Measurements from ENCODE around the gene CSNK2A3. TPM values are rescaled to one million over a fixed set of nuclear protein-coding genes. Genes with fewer than 3 reads are reported as not detected.

CSNK2A3 gene
- total and polyA plus RNA-seq, 10 of the 15 experiments (the other 5 are each of a cell fraction or from before 2014, with no cell fraction given) = 0.68 to 6.2 (median 1.4) TPM

DNA sequence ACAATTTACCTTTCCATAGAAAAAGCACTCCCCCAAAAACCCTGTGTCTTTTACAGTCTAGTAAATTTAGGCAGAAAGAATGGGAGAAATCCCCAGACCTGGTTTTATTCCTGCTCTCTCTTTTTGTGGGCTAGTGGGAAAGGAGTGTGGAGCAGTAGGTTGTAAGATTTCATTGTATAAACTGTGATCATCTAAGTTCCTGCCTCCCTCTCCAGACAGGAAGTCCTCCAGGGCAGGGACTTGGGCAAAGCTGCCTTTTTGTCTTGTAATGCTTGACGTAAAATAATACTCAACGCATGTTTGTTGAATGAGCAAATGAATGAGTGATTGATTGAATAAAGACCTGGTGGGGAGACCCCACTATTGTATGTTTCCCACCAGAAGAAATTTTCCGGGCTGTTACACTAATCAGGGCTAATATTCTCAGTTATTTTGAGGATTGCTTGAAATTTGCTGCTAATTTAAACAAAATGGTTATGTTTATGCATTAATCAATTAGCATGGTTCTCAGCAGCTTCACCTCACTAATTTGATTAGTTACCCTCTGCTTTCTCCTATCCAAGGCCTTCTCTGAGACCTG is 36.3 kb downstream of the CSNK2A3 start:
- H3K9me3 ChIP-seq (replicated peaks; ENCODE audit: control insufficient read depth, insufficient read depth, low read length) = no peaks in the 10 kb centered on the region; the same call in 2 of the 3 replicates
- no peak overlapping the region for H2AFZ ChIP-seq (ENCODE audit: control insufficient read depth, low read depth, low read length)
- no peaks in the 10 kb centered on the region for H4K20me1 ChIP-seq (ENCODE audit: control insufficient read depth, insufficient read depth)
- BruUV-seq (replicated peaks) = no TSS peak
- H3K4me1 ChIP-seq (ENCODE audit: control insufficient read depth, insufficient read depth, low read length) = 0 out of 2 replicates have a peak, but pooled peaks cover under 1% of the 10 kb centered on the region
- no peak overlapping the region for H3K27ac ChIP-seq (ENCODE audit: control insufficient read depth, insufficient read depth)
- in situ Hi-C loops (cut with MboI) = no loop called here
- no peaks in the 10 kb centered on the region; a peak in 1 of 4 replicates for H3K36me3 ChIP-seq (ENCODE audit: control insufficient read depth in 2 of 2, insufficient read depth in 2 of 2, low read length in 1 of 2)
- no peak overlapping the region for H3K4me2 ChIP-seq (ENCODE audit: control insufficient read depth, insufficient read depth)
- DNase-seq (ENCODE audit: low read depth, low spot score) = no peak
- H3K79me2 ChIP-seq (ENCODE audit: control insufficient read depth, insufficient read depth, low read length) = no peaks in the 10 kb centered on the region
- RAD21 ChIA-PET (ENCODE audit: unreplicated experiment) = no interaction called here
- FAIRE-seq = no peak
- CTCF ChIA-PET = interaction anchor here (0.9 kb wide), 1 partner anchor 10 kb away, joined by 3 read pairs; no protein-coding TSS in a partner anchor
- WGBS (ENCODE audit: insufficient coverage, insufficient replicate concordance, low lambda C conversion rate, missing lambda C conversion rate) = 55% methylated on average over 3 of the region's 3 CpGs
- no peaks in the 10 kb centered on the region for H3K27me3 ChIP-seq (replicated peaks in 1 of 2; ENCODE audit: control insufficient read depth in 2 of 2, insufficient read depth in 2 of 2, low read length in 1 of 2)
- no peak overlapping the region for H3K4me3 ChIP-seq
- SMC1A ChIA-PET (ENCODE audit: uncharacterized antibody, unreplicated experiment) = no interaction called here
- no peak overlapping the region for H3K9ac ChIP-seq (ENCODE audit: control insufficient read depth, insufficient read depth, low read length)
- intact Hi-C loops (cut with micrococcal nuclease; ENCODE audit: unreplicated experiment) = no loop called here
- ATAC-seq = no peak
- no peak for TF ChIP-seq IKZF2 (IDR thresholded peaks at IDR 0.05)
- TF ChIP-seq POLR2A (IDR thresholded peaks at IDR 0.05; ENCODE audit: low read depth, low read length) = no peak
- no peak for TF ChIP-seq KDM1A (IDR thresholded peaks at IDR 0.05; ENCODE audit: borderline replicate concordance)
- TF ChIP-seq, protein P1, sequence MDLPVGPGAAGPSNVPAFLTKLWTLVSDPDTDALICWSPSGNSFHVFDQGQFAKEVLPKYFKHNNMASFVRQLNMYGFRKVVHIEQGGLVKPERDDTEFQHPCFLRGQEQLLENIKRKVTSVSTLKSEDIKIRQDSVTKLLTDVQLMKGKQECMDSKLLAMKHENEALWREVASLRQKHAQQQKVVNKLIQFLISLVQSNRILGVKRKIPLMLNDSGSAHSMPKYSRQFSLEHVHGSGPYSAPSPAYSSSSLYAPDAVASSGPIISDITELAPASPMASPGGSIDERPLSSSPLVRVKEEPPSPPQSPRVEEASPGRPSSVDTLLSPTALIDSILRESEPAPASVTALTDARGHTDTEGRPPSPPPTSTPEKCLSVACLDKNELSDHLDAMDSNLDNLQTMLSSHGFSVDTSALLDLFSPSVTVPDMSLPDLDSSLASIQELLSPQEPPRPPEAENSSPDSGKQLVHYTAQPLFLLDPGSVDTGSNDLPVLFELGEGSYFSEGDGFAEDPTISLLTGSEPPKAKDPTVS (IDR thresholded peaks at IDR 0.05; ENCODE audit: low read depth, low read length) = no peak
- TF ChIP-seq, protein P2, sequence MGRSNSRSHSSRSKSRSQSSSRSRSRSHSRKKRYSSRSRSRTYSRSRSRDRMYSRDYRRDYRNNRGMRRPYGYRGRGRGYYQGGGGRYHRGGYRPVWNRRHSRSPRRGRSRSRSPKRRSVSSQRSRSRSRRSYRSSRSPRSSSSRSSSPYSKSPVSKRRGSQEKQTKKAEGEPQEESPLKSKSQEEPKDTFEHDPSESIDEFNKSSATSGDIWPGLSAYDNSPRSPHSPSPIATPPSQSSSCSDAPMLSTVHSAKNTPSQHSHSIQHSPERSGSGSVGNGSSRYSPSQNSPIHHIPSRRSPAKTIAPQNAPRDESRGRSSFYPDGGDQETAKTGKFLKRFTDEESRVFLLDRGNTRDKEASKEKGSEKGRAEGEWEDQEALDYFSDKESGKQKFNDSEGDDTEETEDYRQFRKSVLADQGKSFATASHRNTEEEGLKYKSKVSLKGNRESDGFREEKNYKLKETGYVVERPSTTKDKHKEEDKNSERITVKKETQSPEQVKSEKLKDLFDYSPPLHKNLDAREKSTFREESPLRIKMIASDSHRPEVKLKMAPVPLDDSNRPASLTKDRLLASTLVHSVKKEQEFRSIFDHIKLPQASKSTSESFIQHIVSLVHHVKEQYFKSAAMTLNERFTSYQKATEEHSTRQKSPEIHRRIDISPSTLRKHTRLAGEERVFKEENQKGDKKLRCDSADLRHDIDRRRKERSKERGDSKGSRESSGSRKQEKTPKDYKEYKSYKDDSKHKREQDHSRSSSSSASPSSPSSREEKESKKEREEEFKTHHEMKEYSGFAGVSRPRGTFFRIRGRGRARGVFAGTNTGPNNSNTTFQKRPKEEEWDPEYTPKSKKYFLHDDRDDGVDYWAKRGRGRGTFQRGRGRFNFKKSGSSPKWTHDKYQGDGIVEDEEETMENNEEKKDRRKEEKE (IDR thresholded peaks at IDR 0.05) = no peak
- TF ChIP-seq, protein P3, sequence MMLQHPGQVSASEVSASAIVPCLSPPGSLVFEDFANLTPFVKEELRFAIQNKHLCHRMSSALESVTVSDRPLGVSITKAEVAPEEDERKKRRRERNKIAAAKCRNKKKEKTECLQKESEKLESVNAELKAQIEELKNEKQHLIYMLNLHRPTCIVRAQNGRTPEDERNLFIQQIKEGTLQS (IDR thresholded peaks at IDR 0.05; ENCODE audit: borderline replicate concordance, extremely low read depth, low read depth, low read length) = no peak
- TF ChIP-seq EZH2 (IDR thresholded peaks at IDR 0.05; ENCODE audit: borderline replicate concordance, control insufficient read depth, low read depth, low read length) = no peak
- no peak for TF ChIP-seq IKZF1 (conservative IDR thresholded peaks at IDR 0.05)
- POLR2A ChIA-PET = no interaction called here

Data from GM12878 (cell line).